Keratinocyte (primary cell): ENCODE results near the gene GJD2.

Source experiments
- CTCF ChIP-seq, 3 experiments: IDR thresholded peaks in 1 of 3; conservative IDR thresholded peaks in 1 of 3; optimal IDR thresholded peaks in 1 of 3; 2 replicates in 2 of 3; 3 replicates in 1 of 3; pipeline versions ENCODE3 to v1.5.1; 2011; ENCODE audit warnings: low read length in 3 of 3, mild to moderate bottlenecking in 3 of 3, moderate library complexity in 2 of 3, control low read depth in 1 of 3, inconsistent platforms in 1 of 3; ENCODE audit not compliant: insufficient read depth in 2 of 3; ENCODE audit errors: extremely low read depth in 1 of 3
- EZH2 ChIP-seq: IDR thresholded peaks from one replicate; pipeline ENCODE4 v1.6.1; 2012; ENCODE audit warnings: inconsistent platforms, mild to moderate bottlenecking, low read length, moderate library complexity

- no peak for TF ChIP-seq CTCF (optimal IDR thresholded peaks at IDR 0.05 in 1 of 3, IDR thresholded peaks at IDR 0.05 in 1 of 3, conservative IDR thresholded peaks at IDR 0.05 in 1 of 3; ENCODE audit: extremely low read depth in 1 of 3, insufficient read depth in 2 of 3, low read length in 3 of 3)
- TF ChIP-seq EZH2, result no peak
These were observed 38.3 kb upstream of the GJD2 start for GRCh38 chr15:34793071-34793470.
